IPS DF 4.7 (cell line): ENCODE data around the gene CFAP70.
"Not testable (repeated sequence)": the region's sequence is repeated elsewhere in the genome, so short reads cannot be mapped to it uniquely, and the experiment has no call there.

Source experiments
- DNase-seq: peaks from one replicate; pipeline ENCODE4 v3.0.0-alpha.2; 2013; ENCODE audit warnings: low spot score; ENCODE audit errors: extremely low read depth

CFAP70 gene

DNA sequence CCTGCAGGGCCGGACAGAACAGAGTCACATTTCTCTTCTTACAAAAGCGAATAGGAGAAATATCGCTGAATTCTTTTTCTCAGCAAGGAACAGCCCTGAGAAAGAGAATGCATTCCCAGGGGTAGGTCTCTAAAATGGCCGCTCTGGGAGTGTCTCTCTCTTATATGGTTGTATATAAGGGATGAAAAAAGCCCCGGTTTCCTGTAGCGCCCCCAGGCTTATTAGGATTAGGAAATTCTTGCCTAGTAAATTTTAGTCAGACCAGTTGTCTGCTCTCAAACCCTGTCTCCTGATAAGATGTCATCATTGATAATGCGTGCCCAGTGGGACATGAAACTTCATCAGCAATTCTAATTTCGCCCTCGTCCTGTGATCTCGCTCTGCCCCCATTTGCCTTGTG, 100.1 kb downstream of the CFAP70 start:
- not testable (repeated sequence) for DNase-seq

DNA sequence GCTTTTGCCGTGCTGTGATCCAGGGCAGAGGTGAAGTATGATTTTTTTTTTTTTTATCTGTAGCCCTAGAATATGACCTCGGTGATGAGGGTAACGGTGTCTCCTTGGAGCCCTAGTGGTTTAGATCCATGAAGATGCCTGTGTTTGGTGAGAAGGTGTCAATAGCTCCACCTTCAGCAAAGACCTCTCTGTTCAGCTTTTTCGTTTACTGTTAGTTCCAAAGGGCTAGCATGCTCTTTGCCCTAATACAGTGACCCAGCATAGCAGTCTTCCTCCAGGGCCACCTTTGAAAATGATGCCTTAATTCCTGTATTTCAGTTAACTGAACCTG, 105.5 kb downstream of the CFAP70 start:
- no peak for DNase-seq

DNA sequence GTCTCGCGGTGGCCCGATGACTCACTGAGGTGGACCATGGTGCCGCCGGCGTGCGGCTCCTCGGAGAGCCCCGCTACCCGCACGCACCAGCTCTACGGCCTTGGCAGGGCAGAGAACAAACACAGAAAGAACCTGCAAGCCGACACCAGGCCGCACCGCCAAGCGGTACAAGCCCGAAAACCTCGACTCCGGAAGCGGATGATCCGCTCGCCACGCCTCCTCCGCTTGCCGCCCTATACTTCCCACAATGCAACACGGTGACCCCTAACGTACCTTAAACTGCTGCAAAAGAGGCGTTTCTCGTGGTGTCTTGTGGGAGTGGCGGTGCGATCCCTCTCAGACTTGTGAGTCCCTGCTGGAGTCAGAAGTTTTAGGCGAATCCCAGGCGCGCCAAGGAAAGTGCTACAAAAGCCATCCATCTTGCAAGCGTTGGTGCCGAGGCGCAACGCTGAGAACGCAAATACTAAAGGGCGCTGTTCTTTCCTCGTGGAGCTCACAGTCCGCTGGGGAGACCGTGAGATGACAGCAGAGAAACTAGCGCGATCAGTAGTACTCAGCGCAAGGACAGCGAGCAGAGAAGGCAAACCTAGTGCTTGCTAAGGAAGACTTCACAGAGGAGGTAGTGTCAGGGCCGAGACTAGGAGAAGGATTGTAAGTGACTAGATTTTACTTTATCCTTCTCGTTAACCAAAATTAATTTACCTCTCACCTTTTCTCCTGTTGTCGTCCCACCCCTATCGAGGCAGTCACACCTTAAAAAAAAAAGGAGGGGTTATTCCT, 106.0 kb downstream of the CFAP70 start, which contains the start of gene MRPS16:
Gene MRPS16, minus strand, starts transcription at position 200 of the 780 bp plus-strand sequence. Its CDS starts 162 bp downstream, at position 38.
- peak; percentile 93 for DNase-seq

DNA sequence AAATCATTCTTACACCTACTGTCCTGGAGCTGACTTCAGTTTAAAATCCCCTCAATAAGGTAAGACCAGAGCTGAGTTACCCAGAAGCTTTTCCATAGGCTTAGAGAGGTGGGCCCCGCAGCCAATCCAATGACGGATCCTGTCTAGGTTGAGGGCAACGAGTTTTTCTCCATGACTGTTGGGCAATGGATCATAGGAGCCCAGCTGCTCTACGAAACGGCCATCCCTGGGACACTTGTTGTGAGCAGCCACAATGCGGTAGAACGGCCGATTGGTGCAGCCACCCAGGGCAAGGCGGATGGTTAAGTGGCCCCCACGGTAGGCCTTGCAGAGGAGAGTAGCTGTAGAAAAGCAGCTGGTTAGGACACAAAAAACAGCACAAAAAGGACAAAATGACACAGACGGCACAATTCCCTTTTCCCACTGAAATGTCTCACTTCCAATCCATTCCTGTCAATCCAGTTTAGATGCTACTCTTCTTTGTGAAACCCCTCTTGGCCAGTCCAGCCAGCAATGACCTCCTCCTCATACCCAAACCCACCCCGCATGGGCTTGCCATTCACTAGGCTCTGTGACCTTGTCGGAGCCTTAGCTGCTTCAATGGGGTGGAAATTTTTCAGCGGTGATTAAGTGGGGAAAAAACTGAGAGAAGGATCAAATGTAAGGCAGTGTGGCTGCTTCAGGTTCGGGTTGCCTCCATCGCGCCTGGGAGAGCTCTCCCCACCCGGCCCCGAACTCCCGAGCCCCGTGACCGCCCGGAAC, 106.8 kb downstream of the CFAP70 start:
- no peak for DNase-seq

DNA sequence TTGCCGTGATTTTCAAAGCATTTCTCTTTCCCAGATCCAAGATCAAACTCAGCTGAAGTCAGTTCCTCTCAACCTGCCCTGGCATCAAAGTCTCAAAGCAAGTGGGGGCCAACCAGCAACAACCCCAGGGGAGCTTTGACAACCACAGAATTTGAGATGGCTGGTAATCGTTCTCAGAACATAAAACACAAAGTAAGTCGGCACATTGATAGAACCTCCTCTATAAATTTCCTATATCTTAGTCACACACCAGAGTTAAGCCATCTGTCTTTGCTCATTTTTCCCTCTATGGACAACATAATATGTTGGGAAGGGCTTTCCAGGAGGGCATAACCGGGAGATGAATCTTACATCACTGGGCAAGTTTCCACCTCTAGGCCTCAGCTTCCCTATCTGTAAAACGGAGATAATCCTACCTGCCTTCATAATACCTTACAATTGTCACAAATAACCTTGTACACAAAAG, 110.4 kb downstream of the CFAP70 start:
- no peak for DNase-seq

DNA sequence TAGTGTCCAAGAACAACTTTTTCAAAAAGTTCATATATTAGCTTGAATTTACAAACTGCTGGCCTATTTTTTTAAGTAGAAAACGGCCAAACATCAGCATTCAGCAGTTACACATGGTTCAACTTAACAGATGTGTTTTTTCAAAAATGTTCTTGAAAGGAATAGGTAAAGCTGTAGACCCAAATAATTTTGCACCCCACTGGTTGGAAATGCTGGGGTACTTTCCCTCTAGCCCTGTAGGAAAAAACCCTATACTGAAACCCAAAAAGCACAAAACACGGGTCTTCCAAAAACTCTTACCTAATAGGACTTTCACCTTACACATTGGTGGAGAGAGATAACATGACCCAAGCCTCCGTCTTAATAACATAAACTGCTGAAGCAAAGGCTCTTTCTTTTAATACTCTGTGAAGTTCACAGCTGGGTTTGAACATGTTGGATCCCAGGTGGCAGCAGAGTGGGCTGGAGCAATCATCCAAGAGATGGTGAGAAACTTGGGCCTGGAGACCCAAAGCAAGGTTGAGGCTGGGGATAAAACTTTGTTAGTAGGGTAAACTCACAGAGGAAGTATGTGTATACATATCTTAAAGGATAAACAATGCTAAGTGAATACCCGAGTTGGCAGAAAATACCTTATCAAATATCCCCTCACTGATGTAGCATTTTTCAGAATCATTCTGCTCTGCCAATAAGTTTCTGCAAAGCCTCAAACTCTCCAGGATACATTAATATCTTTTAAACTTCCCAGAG, 111.0 kb downstream of the CFAP70 start:
- no peak for DNase-seq

DNA sequence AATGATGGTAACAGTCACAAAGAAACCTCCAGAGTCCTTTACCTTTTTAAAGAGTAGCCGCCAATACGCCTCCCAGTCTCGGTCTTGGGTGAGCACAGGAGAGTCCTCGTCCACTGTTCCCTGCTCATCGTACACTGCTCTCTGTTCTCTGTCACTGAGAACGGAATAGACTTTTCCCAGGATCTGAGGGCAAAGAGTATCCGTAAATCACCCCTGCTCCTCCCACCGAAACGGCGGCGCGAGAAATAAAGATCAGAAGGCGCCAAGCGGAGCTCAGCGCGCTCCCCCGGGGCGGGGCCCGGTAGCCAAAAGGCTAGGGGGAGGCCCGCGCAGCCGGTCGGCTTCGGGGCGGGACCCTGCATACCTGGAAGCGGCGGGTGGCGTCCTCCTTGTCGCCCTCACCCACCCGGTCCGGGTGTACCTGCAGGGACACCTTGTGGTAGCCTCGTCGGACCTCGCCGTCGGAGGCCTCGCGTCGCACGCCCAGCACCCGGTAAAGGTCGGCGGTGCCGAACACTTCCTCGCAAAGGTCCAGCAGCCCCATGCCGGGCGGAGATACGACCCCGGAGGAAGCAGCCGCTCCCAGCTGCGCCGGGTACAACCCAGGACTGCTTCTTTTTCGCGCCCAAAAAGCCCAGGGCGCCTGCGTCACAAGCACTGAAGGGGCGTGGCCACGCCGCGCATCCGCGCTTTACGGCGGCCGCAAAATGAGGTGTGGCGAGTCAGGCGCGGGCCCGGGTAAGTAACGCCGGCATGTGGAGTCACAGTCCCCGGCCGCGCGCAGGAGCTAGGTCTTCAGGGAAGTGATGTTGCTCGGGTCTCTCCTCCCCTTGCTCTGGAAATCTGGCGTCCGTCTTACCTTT, 111.8 kb downstream of the CFAP70 start, which contains the start of gene DNAJC9:
Gene DNAJC9, minus strand, starts transcription at position 610 of the 863 bp plus-strand sequence. Its CDS starts 66 bp downstream, at position 544.
- DNase-seq, result peak; percentile 64

DNA sequence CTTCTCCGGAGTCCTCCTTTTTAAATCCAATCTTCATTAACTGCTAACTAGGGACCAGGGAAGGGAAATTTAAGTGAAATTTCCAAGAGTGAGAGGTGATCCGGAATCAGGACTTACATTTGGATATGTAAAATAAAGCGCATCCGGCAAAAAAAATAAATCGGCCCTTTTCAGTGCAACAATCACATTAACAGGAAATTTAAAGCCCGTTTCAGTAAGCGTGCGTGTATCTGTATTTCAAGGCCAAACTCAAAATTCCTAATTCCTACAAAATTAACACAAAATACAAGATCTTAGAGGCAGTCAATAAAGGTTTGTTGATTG, 112.4 kb downstream of the CFAP70 start:
- DNase-seq, result no peak

DNA sequence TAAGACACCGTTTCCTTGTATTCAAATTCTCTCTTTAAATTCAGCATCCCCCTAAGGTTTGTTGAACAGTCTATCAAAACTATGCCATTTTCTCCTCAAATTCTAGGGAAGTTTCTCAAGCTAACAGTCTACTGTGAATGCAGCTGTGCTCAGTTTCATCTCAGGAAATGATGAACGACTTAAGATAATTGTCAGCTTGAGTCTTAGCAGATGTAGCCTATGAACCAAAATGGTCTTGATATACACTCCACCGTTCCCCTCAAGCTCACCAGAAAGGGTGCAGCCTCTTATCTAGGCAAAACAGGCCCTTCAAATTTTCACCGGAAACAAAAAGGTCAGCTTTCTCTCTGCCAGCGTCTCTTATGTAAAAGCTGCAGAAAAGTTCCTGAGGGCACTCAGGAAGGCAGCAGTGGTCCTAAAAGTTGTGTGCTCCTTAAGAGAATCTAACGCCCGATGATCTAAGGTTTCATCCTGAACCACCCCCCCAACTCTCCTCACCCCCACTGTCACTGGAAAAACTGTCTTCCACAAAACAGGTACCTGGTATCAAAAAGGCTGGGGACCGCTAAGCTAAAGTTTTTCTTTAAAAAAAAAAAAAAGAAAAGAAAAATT, 113.7 kb downstream of the CFAP70 start:
- no peak for DNase-seq

DNA sequence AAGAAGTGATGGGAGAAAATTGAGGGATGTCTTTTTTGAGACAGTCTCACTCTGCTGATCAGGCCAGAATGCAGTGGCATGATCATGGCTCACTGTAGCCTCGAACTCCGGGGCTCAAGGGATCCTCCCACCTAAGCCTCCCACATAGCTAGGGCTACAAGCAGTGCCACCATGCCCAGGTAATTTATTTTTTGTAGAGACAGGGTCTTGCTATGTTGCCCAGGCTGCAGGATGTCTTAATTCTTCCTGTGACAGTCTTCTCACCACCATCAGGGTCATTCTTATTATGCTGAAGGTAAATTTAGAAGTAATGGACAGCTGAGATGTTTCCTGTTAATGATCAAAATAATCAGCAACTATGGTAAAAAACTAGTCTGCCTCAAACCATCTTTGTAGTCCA, 118.8 kb downstream of the CFAP70 start:
- no peak for DNase-seq

DNA sequence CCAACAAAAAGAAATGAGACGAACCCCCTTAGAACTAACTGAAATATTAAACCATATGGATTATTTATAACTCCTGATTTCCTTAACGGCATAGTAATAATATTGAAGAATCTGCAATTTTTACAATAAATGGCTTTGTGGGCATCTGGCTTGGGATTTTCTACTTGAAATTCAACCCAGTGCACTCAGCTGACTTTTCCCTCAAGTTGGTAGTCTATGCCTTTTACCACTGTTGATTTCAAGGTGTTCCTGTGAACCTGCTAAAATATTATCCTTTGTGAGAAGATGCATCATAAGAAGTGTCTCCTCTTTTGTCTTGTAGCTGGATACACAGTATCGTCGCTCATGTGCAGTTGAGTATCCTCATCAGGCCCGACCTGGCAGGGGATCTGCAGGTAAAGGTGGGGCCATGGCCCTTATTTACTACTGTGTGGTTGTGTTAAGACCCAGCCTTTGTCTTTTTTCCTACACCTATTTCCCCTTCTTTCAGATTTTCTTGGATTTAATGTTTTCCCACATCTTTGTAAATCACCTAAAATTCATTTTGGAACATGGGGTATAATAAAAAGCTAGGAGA, 119.6 kb downstream of the CFAP70 start:
- DNase-seq, result no peak

DNA sequence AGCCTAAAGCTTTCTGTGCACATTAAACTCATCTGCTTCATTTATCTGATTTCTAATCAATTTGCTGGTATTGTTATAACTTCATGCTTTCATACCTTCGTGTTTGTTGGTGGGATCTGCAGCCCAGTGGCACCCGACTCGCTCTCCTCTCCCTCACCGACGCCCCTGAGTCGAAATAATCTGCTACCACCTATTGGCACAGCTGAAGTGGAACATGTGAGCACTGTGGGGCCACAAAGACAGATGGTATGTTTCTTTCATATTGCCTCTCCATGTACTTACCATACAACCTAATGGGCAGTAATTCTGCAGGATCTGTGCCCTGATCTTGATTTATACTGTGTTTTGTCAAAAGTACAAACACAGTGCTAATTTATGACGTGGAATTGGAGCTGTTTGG, 124.0 kb downstream of the CFAP70 start:
- DNase-seq, result no peak

DNA sequence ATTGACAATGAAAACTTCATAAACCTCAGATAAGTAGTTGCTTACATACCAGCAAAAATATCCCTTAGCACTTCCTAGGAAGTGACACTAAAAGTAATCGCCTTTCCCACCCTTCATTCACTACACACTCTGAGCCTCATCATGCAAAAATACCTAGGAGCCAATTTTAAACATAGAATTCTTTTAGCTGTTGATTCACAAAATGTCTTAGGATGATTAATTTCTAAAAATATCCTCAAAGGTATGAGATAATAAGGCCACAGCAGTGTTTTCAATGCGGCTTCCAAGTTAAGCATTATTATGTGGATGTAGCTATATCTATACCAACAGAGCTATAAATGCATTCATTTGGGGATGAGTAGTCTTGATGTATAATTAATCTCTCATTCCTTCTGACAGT, 124.8 kb downstream of the CFAP70 start:
- no peak for DNase-seq

DNA sequence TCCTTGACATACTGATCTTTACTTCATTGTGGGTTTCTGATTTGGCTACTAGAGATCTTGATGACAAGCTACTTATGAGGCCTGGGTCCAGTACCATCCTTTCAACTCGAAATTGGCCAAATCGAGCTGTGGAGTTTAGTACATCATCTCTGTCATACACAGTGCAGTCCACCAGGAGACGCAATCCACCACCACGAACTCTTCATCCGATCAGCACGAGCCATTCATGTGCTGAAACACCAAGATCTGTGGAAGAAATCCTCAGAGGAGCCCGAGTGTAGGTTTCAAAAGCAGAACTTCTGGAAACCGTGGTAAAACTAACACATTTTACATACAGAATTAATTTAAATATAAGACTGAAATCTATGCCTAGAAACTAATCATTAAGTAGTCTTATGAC, 125.8 kb downstream of the CFAP70 start:
- DNase-seq, result no peak

DNA sequence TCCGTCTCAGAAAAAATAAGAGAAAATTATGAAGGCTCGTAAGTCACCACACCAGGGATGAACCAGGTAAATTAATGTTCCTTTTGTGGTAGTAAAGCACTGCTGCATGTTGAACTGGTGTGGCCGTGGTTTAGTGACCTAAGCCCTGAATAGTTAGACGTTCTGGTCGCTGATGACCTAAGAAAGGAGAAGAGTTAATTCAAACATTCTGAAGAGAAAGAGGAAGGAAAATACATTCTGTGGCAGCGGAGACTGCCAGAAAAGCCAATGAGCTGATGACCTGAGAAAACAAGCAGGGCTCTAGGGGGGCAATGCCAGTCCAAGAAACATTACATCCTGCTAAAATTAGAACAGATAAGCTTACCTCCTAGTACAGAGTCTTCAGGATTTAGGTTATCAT, 129.1 kb downstream of the CFAP70 start:
- no peak for DNase-seq

DNA sequence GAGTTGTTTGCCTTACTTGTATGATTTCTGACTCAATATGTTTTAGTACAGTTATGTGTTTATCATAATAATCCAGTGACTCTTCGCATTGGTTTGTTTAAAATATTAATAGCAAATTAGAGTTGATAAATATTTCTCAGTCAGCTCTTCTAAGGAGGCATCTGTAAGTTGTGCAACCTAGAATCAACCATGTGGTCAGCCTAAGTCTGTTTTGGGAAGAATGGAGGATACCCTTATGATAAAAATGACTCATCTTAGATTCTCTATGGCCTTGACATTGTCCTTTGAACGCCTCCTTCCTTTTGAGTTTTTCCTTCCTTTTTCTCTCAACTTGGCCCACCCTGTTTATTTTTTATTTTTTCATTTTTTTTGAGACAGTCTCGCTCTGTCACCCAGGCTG, 130.4 kb downstream of the CFAP70 start:
- DNase-seq, result no peak

DNA sequence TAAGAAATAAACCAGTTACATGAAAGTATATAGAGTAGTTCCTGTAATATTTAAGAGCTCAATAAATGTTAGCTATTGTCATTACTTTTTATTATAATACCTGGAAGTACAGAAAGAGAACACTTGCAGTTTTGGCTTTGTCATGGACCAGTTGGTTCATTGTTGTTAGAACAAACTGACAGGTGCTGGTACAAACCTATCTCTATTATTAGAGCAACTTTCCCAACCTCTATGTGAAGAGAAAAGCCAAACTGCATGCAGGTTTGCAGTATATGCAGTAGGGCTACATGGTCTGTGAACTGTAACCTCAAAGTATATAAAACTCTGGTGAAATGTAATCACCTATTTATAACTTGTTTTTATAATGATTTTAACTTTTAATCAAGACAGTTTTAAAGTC, 132.0 kb downstream of the CFAP70 start:
- DNase-seq, result no peak

DNA sequence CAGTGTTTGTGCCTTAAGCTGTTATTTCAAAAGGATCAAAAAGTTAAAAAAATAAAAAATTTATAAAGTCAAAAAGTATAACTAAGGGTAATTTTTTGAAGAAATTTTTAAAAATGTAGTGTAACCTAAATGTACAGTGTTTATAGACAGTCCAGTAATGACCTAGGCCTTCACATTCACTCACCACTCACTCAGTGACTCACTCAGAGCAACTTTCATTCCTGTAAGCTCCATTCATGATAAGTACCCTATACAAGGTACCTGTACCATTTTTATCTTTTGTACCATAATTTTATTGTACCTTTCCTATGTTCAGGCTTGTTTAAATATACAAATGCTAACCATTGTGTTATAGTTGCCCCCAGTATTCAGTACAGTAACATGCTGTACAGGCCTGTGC, 133.1 kb downstream of the CFAP70 start:
- DNase-seq, result no peak

DNA sequence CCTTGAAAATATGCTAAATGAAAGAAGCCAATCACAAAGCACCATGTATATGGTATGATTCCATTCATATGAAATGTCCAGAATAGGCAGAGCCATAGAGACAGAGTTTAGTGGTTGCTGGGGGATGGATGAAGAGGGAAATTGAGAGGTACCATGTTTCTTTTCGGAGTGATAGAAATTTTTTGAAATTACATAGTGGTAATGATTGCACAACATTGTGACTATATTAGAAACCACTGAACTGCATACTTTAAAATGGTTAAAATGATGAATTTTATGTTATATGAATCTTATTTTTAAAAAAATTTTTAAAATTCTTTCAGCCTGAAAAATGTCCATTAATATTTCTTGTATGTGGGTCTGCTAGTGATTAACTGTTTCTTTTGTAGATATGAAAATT, 137.7 kb downstream of the CFAP70 start:
- no peak for DNase-seq

DNA sequence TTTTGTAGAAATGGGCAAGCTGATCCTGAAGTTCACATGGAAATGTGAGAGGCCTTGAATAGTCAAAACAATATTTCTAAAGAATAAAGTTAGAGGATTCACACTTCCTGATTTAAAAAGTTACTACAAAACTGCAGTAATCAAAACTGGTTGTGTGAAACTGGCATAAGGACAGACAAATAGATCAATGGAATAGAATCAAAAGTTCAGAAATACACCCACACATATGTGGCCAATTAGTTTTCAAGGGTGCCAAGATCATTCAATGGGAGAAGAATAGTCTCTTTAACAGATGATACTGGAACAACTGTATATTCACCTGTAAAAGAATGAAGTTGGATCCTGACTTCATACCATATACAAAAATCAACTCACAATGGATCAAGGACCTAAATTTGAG, 139.3 kb downstream of the CFAP70 start:
- DNase-seq, result no peak
